HG03457 (cell line): ENCODE measurements around the gene DTX1.
"Not testable (repeated sequence)": the region's sequence is repeated elsewhere in the genome, so short reads cannot be mapped to it uniquely, and the experiment has no call there.

Experiments
- ATAC-seq: cut with Tn5 transposase; IDR thresholded peaks from one replicate; pipeline ENCODE4 v1.9.1; 2021; ENCODE audit warnings: moderate number of reproducible peaks; ENCODE audit not compliant: unreplicated experiment

Gene DTX1

DNA sequence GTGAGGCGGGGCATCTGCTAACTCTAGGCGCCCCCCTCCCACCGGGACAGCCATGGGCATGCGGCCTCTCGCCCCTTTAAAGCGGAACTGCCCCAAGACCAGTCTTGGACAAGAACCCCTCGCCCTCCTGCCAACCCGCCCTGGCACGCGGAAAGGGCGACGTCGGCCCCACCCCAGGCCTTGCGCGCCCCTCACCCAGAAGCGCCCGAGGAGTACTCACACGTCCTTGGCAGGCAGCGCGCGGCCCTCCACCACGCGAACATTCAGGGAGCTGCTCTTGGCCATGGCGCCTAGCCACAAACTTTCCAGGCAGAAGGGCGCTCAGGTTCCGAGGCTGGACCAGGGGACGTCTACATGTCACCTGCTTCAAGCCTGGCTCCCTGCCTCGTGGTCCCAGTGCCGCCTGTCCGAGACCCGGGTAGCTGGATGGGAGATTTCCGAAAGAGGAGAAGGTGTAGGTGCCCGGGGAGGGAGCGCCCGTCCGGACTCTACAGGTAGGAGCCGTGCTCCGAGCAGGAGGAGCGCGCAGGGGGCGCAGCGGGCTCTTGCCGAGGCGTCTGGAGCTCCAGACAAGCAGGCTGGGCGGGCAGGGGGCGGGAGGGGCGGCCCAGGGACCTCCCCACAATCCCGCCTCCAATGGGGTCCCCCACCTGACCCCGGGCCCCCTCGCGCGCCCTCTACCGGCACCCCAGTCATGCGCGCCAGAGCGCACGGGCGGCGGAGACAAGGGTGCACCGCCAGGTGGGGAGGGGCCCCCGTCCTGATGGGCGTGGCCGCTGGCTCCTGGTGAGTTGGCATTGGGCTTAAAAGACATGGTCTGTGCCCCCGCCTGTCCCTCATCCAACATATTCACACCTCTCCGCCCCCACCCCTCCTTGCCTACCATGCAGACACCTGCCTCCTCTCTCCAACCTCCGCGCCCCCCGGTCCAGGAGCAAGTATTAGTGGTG lies 78.9 kb downstream of the DTX1 start, which contains the start of gene RASAL1:
TSS of gene RASAL1 (minus strand) at position 584 of the 950 bp plus-strand sequence. CDS start at position 285, 299 bp downstream.
- ATAC-seq, result no peak

GRCh38 chr12:113136128-113136989 lies 79.8 kb downstream of the DTX1 start:
- ATAC-seq, result no peak

DNA sequence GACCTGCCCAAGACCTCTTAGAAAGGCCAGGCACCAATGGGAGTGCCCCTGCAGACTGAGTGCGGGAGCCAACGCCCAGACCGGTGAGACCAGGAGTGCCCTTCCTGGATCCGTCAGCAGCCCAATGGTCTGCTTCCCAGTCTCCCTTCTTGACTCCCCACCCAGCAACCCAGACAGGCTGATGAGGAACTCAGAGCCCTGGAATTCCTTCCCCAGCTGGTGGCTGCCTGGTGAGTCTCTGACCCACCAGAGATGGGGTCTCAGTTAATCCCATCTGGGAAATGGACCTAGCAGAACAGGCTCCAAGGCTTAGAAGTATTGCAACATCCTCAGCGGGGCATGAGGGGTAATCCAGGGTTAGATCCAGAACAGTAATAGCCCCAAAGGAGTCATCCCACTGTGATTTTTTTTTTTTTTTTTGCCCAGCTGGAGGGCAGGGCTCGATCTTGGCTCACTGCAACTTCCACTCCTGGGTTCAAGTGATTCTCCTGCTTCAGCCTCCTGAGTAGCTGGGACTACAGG lies 80.5 kb downstream of the DTX1 start:
- no peak for ATAC-seq

DNA sequence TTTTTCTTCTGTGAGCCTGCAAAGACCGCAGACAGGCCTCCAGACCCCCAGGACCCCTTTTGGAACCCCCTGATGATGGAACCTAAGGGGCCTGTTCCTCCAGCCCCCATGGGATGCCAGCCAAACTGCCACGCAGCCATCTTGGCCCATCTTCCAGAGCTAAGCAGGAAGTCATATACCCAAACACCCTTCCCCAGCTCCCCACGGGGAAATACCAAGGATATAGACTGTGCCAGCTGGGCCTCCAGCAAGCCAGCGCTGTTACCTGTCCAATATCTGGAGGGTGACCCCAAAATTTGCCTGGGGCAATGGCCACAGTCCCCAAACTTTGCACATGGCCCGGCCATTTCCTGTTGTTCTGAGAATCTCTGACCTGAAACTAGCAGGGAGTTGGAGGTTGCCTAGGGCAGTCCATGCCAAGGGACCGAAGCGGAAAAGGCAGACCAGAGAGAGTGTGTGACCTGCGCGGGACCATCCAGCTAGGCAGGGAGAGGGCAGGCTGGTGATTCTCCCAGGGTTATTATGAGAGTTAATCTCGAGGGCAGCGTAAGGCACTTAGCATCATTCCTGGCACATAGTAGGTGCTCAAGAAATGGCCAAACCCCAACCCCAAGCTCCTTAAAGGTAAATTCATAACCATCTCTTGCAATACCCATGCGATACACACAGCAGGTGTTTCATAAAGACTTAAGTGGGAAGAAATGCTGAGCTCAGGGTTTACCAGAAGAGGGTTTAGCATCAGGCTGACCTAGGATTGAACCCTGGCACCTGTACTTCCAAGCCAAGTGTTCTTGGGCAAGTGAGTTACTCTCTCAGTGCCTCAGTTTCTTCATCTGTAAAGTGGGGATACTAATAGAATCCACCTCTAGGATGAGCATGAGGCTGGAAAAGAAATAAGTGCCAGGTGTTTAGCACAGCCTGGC lies 81.6 kb downstream of the DTX1 start:
- no peak for ATAC-seq

GRCh38 chr12:113138826-113139225 lies 82.3 kb downstream of the DTX1 start:
- ATAC-seq, result no peak

DNA sequence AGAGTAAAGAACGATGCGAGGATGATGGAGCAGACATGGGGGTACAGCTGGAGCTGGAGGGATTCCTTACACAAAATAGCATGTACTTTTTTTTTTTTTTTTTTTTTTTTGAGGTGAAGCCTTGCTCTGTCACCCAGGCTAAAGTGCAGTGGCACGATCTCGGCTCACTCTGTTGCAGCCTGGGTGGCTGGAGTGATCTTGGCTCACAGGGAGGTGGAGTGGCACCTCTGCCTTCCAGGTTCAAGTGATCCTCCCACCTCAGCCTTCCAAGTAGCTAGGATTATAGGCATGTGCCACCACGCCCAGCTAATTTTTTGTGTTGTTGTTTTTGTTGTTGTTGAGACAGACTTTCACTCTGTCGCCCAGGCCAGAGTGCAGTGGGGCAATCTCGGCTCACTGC lies 84.2 kb downstream of the DTX1 start:
- ATAC-seq, result no peak

DNA sequence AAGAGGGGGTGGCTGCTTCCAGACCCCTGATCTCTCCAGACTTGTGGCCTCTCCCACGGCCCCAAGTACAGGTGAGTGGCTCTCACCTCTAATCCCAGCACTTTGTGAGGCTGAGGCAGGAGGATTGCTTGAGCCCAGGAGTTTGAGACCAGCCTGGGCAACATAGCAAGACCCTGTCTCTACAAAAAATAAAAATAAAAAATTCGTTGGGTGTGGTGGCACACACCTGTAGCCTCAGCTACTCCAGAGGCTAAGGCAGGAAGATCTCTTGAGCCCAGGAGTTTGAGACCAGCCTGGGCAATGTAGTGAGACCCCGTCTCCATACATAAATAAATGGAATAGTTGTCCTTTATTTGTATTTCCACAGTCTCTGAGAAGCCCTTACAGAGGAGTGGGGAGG lies 85.2 kb downstream of the DTX1 start:
- ATAC-seq, result not testable (repeated sequence)

- ATAC-seq, result no peak
Measured at GRCh38 chr12:113142173-113142885, 85.8 kb downstream of the DTX1 start.

DNA sequence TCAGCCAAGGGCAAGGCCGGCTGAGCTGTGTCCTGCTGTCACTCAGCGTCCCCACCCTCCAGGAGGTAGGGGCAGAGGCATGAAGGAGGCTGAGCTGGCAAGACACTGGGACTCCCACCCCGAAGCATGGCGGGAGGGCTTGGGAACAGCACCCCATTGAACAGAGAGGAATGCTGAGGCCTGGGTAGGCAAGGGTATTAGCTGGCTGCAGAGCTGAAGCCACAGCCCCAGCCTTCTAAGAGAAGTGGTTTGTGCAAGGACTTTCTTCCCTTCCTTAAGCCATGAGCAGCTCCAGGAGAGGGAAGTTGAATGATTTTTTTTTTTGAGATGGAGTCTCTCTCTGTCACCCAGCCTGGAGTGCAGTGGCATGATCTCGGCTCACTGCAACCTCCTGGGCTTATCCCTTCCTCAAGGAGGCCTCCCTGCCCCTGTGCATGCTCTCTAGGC lies 86.4 kb downstream of the DTX1 start:
- ATAC-seq, result no peak

- no peak for ATAC-seq
Measured at GRCh38 chr12:113143959-113144358, 87.4 kb downstream of the DTX1 start.

GRCh38 chr12:113144806-113145205 lies 88.3 kb downstream of the DTX1 start:
- ATAC-seq, result no peak

GRCh38 chr12:113145720-113146551 lies 89.4 kb downstream of the DTX1 start:
- no peak for ATAC-seq

DNA sequence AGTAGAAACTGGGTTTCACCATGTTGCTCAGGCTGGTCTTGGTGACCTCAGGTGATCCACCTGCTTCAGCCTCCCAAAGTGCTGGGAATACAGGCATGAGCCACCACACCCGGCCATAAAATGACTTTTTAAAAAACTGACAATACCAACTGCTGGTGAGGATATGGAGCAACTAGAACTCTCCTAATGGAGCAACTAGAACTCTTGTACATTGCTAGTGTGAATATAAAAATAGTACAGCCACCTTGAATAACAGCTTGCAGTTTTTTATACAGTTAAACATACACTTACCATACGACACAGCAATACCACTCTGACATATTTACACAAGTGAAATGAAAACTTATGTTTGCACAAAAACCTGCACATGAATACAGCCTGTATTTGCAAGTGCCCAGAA lies 90.5 kb downstream of the DTX1 start:
- ATAC-seq, result no peak
